Caco-2 (cell line): ENCODE data around the gene ATRAID. TPM values are rescaled to one million over a fixed set of nuclear protein-coding genes. Genes with fewer than 3 reads are reported as not detected.
A peak's percentile ranks its signal among the peaks of the same experiment; 100 is the strongest.

ENCODE experiments used
- BruUV-seq: library from RNA; stranded (reverse); fragments of 400-500 nt; replicated peaks from 2 replicates; lab custom pipeline; 2021; lab: Mats Ljungman, UMichigan
- CTCF ChIA-PET: fragments of 300-600 bp; sonication (Branson Sonifier 250); formaldehyde crosslinking; loops from one replicate; lab custom pipeline; 2022; ENCODE audit warnings: antibody characterized with exemption; lab: Charles Lee
- POLR2A ChIA-PET: fragments of 300-600 bp; sonication (Branson Sonifier 250); formaldehyde crosslinking; loops from one replicate; lab custom pipeline; 2022; ENCODE audit warnings: antibody characterized with exemption; lab: Charles Lee
- DNase-seq, 2 experiments: peaks; one replicate each; pipeline versions ENCODE4 v3.0.0 to v3.0.0-alpha.2; 2020 to 2022
- H3K27me3 ChIP-seq: replicated peaks from 2 replicates; pipeline ENCODE4 v1.6.0; 2011; ENCODE audit warnings: low read length; ENCODE audit not compliant: control insufficient read depth, insufficient read depth
- H3K36me3 ChIP-seq: 2 replicates; pipeline ENCODE4 v1.5.1; 2011; ENCODE audit warnings: low read length; ENCODE audit not compliant: control insufficient read depth, insufficient read depth
- H3K4me1 ChIP-seq: fragments of 250-450 bp; sonication (Bioruptor Pico); 2 replicates; pipeline ENCODE4 v1.5.1; 2020; ENCODE audit warnings: mild to moderate bottlenecking
- H3K4me3 ChIP-seq: 2 replicates; pipeline ENCODE4 v1.5.1; 2011; ENCODE audit warnings: low read depth, mild to moderate bottlenecking, control low read depth, low read length
- H3K9me3 ChIP-seq: fragments of 250-450 bp; sonication (Bioruptor Pico); 2 replicates; pipeline ENCODE4 v1.5.1; 2020; ENCODE audit warnings: mild to moderate bottlenecking, moderate library complexity
- H3K27ac Mint-ChIP-seq: one replicate; pipeline ENCODE4 v1.8.0; 2022; ENCODE audit warnings: mixed read lengths; ENCODE audit not compliant: unreplicated experiment
- H3K27me3 Mint-ChIP-seq: one replicate; pipeline ENCODE4 v1.8.0; 2022; ENCODE audit warnings: mixed read lengths; ENCODE audit not compliant: insufficient read depth, unreplicated experiment
- H3K36me3 Mint-ChIP-seq: one replicate; pipeline ENCODE4 v1.8.0; 2022; ENCODE audit warnings: mild to moderate bottlenecking, mixed read lengths; ENCODE audit not compliant: insufficient read depth, unreplicated experiment
- H3K4me1 Mint-ChIP-seq: one replicate; pipeline ENCODE4 v1.8.0; 2022; ENCODE audit warnings: low read depth, mixed read lengths; ENCODE audit not compliant: unreplicated experiment
- H3K4me3 Mint-ChIP-seq: one replicate; pipeline ENCODE4 v1.8.0; 2022; ENCODE audit warnings: mild to moderate bottlenecking, moderate library complexity, mixed read lengths; ENCODE audit not compliant: unreplicated experiment
- H3K9me3 Mint-ChIP-seq: one replicate; pipeline ENCODE4 v1.8.0; 2022; ENCODE audit warnings: mixed read lengths; ENCODE audit not compliant: unreplicated experiment
- intact Hi-C: fragments of 100-400 bp; cut with micrococcal nuclease; formaldehyde crosslinking; loops from one replicate; pipeline ENCODE4 v1.10.0; 2022; ENCODE audit not compliant: unreplicated experiment
- total RNA-seq: library from RNA; stranded (reverse); gene quantifications from 2 replicates; pipeline ENCODE4 v1.2.3, GENCODE V29; 2022
- TF ChIP-seq, protein P1 (sequence below), 2 experiments: fragments of 200-600 bp in 1 of 2; IDR thresholded peaks; 1 replicate in 1 of 2; 2 replicates in 1 of 2; pipeline versions ENCODE4 v1.5.1 to v1.8.0; 2011 to 2022; ENCODE audit warnings: antibody characterized with exemption in 1 of 2, control low read depth in 1 of 2, inconsistent platforms in 1 of 2, low read depth in 1 of 2, low read length in 1 of 2, mild to moderate bottlenecking in 1 of 2, moderate library complexity in 1 of 2; ENCODE audit not compliant: insufficient read depth in 1 of 2, severe bottlenecking in 1 of 2, unreplicated experiment in 1 of 2

Gene ATRAID
- total RNA-seq, 1 experiment from 2014 or later = 157 TPM

DNA sequence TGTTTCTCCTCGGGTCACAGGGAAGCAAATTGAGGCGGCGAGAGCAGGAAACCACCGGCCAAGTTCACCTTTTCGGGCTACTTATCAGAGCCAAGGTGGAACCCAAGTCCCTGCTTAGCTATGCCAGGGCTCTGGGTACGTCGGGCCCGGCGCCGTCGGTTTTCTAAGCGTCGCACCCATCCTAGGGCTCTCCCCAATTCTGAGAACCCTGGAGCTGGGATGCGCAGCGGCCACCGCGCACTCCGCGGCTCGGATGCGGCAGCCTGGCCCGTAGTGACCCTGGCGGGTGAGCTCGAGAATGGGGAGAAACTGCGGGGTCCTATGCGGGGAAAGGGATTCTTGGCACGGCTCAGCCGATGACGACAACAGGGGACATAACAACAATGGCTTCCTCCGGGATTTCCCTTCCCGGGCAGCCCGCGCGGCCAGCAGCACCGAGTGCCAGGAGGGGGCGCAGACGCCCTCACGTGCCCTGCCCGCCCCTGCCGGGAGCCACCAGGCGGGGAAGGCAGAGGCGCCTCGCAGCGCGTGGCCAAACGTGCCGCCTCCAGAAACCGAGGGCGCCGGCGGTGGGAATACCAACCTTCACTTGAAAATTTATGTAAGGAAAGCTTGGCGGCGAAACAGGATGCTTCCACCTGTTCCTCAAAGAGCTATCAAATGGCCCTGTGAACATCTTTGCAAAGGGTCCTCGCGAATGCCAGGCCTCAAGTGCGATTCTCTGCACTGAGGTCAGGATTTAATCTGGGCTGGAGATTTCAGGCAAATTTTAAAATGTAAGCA, 53.1 kb downstream of the ATRAID start:
- Mint-ChIP-seq H3K4me1 (peaks cover 13% of the 10 kb centered on the region), H3K27ac (no peak overlapping the region), H3K36me3 (no peaks in the 10 kb centered on the region), H3K4me3 (peak overlapping the region; percentile 74), H3K27me3 (peaks cover 27% of the 10 kb centered on the region), H3K9me3 (no peaks in the 10 kb centered on the region)
- Histone ChIP-seq H3K4me3 (peak overlapping the region; percentile 50), H3K27me3 (peaks cover 6% of the 10 kb centered on the region; the same call in 1 of the 2 replicates), H3K4me1 (peaks cover 18% of the 10 kb centered on the region), H3K36me3 (no peaks in the 10 kb centered on the region), H3K9me3 (no peaks in the 10 kb centered on the region)
- CTCF ChIA-PET = interaction anchor here (0.5 to 3.8 kb wide), 9 partner anchors 9 to 305 kb away, joined by 3 to 20 read pairs (median 5); partner anchors contain the start of gene ABHD1
- intact Hi-C loops = loop anchor here (1.0 to 5.0 kb wide), 4 partner anchors 15 to 48 kb away; partner anchors contain the start of gene CAD
- BruUV-seq = no TSS peak
- DNase-seq = peak; percentile 80 to 92
- POLR2A ChIA-PET = no interaction called here
- TF ChIP-seq, protein P1, sequence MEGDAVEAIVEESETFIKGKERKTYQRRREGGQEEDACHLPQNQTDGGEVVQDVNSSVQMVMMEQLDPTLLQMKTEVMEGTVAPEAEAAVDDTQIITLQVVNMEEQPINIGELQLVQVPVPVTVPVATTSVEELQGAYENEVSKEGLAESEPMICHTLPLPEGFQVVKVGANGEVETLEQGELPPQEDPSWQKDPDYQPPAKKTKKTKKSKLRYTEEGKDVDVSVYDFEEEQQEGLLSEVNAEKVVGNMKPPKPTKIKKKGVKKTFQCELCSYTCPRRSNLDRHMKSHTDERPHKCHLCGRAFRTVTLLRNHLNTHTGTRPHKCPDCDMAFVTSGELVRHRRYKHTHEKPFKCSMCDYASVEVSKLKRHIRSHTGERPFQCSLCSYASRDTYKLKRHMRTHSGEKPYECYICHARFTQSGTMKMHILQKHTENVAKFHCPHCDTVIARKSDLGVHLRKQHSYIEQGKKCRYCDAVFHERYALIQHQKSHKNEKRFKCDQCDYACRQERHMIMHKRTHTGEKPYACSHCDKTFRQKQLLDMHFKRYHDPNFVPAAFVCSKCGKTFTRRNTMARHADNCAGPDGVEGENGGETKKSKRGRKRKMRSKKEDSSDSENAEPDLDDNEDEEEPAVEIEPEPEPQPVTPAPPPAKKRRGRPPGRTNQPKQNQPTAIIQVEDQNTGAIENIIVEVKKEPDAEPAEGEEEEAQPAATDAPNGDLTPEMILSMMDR (IDR thresholded peaks at IDR 0.05; ENCODE audit: insufficient read depth in 1 of 2, low read depth in 1 of 2, low read length in 1 of 2, severe bottlenecking in 1 of 2, unreplicated experiment in 1 of 2) = peak; percentile 78 to 88

DNA sequence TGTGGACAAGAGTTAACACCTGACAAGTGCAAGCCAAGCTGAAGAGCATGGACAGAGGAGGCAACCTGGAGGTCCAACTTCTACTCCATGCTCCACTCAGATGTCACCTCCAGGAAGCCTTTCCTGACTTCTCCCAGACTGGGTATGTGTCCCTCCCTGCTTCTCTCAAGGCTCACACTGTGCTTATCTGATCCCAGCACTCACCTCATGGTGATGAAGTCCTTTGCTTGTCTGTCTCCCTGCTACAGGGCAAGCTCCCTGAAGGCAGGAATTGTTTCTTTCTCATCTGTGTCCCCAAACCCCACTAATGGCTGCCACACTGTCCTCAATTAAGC, 53.7 kb downstream of the ATRAID start:
- Histone ChIP-seq H3K27me3 (peaks cover 6% of the 10 kb centered on the region; the same call in 1 of the 2 replicates), H3K4me3 (no peak overlapping the region), H3K4me1 (peaks cover 18% of the 10 kb centered on the region), H3K9me3 (no peaks in the 10 kb centered on the region), H3K36me3 (no peaks in the 10 kb centered on the region)
- peaks cover 24% of the 10 kb centered on the region for H3K27me3 Mint-ChIP-seq
- no peaks in the 10 kb centered on the region for H3K36me3 Mint-ChIP-seq
- BruUV-seq = no TSS peak
- DNase-seq = no peak
- H3K9me3 Mint-ChIP-seq = no peaks in the 10 kb centered on the region
- H3K4me1 Mint-ChIP-seq = peaks cover 13% of the 10 kb centered on the region
- CTCF ChIA-PET = interaction anchor here (0.5 to 3.8 kb wide), 9 partner anchors 8 to 306 kb away, joined by 3 to 20 read pairs (median 5); partner anchors contain the start of gene ABHD1
- H3K4me3 Mint-ChIP-seq = peak overlapping the region; percentile 74
- POLR2A ChIA-PET = no interaction called here
- intact Hi-C loops = loop anchor here (1.0 kb wide), 3 partner anchors 15 to 38 kb away; no protein-coding TSS in a partner anchor
- no peak overlapping the region for H3K27ac Mint-ChIP-seq
- TF ChIP-seq, protein P1 (IDR thresholded peaks at IDR 0.05; ENCODE audit: insufficient read depth in 1 of 2, low read depth in 1 of 2, low read length in 1 of 2, severe bottlenecking in 1 of 2, unreplicated experiment in 1 of 2) = no peak

Other genes starting within 250 kb of the ATRAID start
- 4.9 and 5.7 TPM in 2 replicates for gene MAPRE3, start 241.4 kb upstream of the ATRAID start, total RNA-seq
- 85.0 and 85.4 TPM in 2 replicates for gene TMEM214, start 179.1 kb upstream of the ATRAID start, total RNA-seq
- gene AGBL5, start 160.4 kb upstream of the ATRAID start, total RNA-seq = 31.4 and 34.1 TPM in 2 replicates
- 237 and 249 TPM in 2 replicates for gene OST4, start 140.4 kb upstream of the ATRAID start, total RNA-seq
- 0.30 and 0.43 TPM in 2 replicates for gene EMILIN1, start 133.4 kb upstream of the ATRAID start, total RNA-seq
- gene KHK, start 125.3 kb upstream of the ATRAID start, total RNA-seq = 7.9 and 9.3 TPM in 2 replicates
- 4.4 and 5.0 TPM in 2 replicates for gene CGREF1, start 92.9 kb upstream of the ATRAID start, total RNA-seq
- 0.18 and 0.23 TPM in 2 replicates for gene ABHD1, start 88.2 kb upstream of the ATRAID start, total RNA-seq
- gene PREB, start 77.4 kb upstream of the ATRAID start, total RNA-seq = 62.5 and 65.3 TPM in 2 replicates
- not detected in 2 replicates for gene PRR30, start 72.6 kb upstream of the ATRAID start, total RNA-seq
- gene TCF23, start 63.0 kb upstream of the ATRAID start, total RNA-seq = not detected in 2 replicates
- gene SLC5A6, start 227 bp downstream of the ATRAID start, total RNA-seq = 93.7 and 98.2 TPM in 2 replicates
- gene CAD, start 5.3 kb downstream of the ATRAID start, total RNA-seq = 86.4 and 103 TPM in 2 replicates
- gene SLC30A3, start 51.0 kb downstream of the ATRAID start, total RNA-seq = 3.9 and 4.3 TPM in 2 replicates
- 0.25 and 0.51 TPM in 2 replicates for gene DNAJC5G, start 63.4 kb downstream of the ATRAID start, total RNA-seq
- 0.25 TPM in 1 of 2 replicates, not detected in the other for gene TRIM54, start 70.4 kb downstream of the ATRAID start, total RNA-seq
- 0.86 TPM in 1 of 2 replicates, not detected in the other for gene UCN, start 96.4 kb downstream of the ATRAID start, total RNA-seq
- 43.4 and 50.6 TPM in 2 replicates for gene MPV17, start 111.1 kb downstream of the ATRAID start, total RNA-seq
- 81.0 and 91.4 TPM in 2 replicates for gene GTF3C2, start 144.7 kb downstream of the ATRAID start, total RNA-seq
- 79.7 and 91.3 TPM in 2 replicates for gene EIF2B4, start 158.3 kb downstream of the ATRAID start, total RNA-seq
- 98.7 and 108 TPM in 2 replicates for gene SNX17, start 158.6 kb downstream of the ATRAID start, total RNA-seq
- gene ZNF513, start 168.7 kb downstream of the ATRAID start, total RNA-seq = 18.2 and 19.2 TPM in 2 replicates
- 140 and 149 TPM in 2 replicates for gene PPM1G, start 197.6 kb downstream of the ATRAID start, total RNA-seq
- 148 and 169 TPM in 2 replicates for gene NRBP1, start 216.6 kb downstream of the ATRAID start, total RNA-seq
- gene KRTCAP3, start 230.3 kb downstream of the ATRAID start, total RNA-seq = 47.8 and 53.9 TPM in 2 replicates